Ishikawa (cell line): ENCODE results near the gene CSNK1G1.

ENCODE experiments used
- CEBPB ChIP-seq: IDR thresholded peaks from 2 replicates; pipeline ENCODE4 v1.6.1; 2012
- CREB1 ChIP-seq: IDR thresholded peaks from 2 replicates; pipeline ENCODE4 v1.6.1; 2012; ENCODE audit warnings: low read depth
- EGR1 ChIP-seq: IDR thresholded peaks from 2 replicates; pipeline ENCODE4 v1.6.1; 2012
- EP300 ChIP-seq: IDR thresholded peaks from 2 replicates; pipeline ENCODE4 v1.6.1; 2012; ENCODE audit warnings: borderline replicate concordance
- FOXM1 ChIP-seq: IDR thresholded peaks from 2 replicates; pipeline ENCODE4 v1.6.1; 2012; ENCODE audit warnings: low read depth, borderline replicate concordance
- NFIC ChIP-seq: IDR thresholded peaks from 2 replicates; pipeline ENCODE4 v1.6.1; 2012
- RAD21 ChIP-seq: IDR thresholded peaks from 2 replicates; pipeline ENCODE4 v1.6.1; 2012; ENCODE audit warnings: low read depth
- TAF1 ChIP-seq: IDR thresholded peaks from 2 replicates; pipeline ENCODE4 v1.6.1; 2012; ENCODE audit warnings: low read depth, mild to moderate bottlenecking
- TCF12 ChIP-seq: IDR thresholded peaks from 2 replicates; pipeline ENCODE4 v1.6.1; 2012; ENCODE audit warnings: low read depth
- TEAD4 ChIP-seq: IDR thresholded peaks from 2 replicates; pipeline ENCODE4 v1.6.1; 2012
- YY1 ChIP-seq: IDR thresholded peaks from 2 replicates; pipeline ENCODE4 v1.6.1; 2012; ENCODE audit warnings: low read depth
- ZBTB7A ChIP-seq: IDR thresholded peaks from 2 replicates; pipeline ENCODE4 v1.6.1; 2012; ENCODE audit warnings: low read depth
- TF ChIP-seq, protein P1 (sequence below): IDR thresholded peaks from 2 replicates; pipeline ENCODE4 v1.6.1; 2012; ENCODE audit warnings: low read depth, mild to moderate bottlenecking
- TF ChIP-seq, protein P2 (sequence below): IDR thresholded peaks from 2 replicates; pipeline ENCODE4 v1.6.1; 2012
- TF ChIP-seq, protein P3 (sequence below): IDR thresholded peaks from 2 replicates; pipeline ENCODE4 v1.6.1; 2012

CSNK1G1 gene

DNA sequence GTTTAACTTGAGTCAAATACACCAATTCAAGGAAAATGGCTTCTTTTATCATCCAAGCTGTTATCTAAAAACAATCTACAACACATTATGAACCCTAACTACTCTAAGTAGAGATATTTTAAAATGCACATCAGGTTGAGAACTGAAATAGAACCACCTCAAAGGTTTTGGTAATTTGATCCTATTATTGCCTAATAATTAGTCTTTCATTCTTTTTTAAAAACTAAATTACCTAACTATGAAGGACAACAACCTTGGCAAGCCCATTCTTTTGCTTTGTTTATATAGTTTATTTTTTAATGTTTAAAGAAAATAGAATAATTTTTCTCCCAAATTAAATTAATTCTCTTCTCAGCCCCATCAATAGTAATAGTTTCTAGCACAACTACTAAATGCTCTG, 132.1 kb downstream of the CSNK1G1 start:
- TF ChIP-seq, protein P1, sequence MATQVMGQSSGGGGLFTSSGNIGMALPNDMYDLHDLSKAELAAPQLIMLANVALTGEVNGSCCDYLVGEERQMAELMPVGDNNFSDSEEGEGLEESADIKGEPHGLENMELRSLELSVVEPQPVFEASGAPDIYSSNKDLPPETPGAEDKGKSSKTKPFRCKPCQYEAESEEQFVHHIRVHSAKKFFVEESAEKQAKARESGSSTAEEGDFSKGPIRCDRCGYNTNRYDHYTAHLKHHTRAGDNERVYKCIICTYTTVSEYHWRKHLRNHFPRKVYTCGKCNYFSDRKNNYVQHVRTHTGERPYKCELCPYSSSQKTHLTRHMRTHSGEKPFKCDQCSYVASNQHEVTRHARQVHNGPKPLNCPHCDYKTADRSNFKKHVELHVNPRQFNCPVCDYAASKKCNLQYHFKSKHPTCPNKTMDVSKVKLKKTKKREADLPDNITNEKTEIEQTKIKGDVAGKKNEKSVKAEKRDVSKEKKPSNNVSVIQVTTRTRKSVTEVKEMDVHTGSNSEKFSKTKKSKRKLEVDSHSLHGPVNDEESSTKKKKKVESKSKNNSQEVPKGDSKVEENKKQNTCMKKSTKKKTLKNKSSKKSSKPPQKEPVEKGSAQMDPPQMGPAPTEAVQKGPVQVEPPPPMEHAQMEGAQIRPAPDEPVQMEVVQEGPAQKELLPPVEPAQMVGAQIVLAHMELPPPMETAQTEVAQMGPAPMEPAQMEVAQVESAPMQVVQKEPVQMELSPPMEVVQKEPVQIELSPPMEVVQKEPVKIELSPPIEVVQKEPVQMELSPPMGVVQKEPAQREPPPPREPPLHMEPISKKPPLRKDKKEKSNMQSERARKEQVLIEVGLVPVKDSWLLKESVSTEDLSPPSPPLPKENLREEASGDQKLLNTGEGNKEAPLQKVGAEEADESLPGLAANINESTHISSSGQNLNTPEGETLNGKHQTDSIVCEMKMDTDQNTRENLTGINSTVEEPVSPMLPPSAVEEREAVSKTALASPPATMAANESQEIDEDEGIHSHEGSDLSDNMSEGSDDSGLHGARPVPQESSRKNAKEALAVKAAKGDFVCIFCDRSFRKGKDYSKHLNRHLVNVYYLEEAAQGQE, result no peak
- TF ChIP-seq RAD21, result no peak

DNA sequence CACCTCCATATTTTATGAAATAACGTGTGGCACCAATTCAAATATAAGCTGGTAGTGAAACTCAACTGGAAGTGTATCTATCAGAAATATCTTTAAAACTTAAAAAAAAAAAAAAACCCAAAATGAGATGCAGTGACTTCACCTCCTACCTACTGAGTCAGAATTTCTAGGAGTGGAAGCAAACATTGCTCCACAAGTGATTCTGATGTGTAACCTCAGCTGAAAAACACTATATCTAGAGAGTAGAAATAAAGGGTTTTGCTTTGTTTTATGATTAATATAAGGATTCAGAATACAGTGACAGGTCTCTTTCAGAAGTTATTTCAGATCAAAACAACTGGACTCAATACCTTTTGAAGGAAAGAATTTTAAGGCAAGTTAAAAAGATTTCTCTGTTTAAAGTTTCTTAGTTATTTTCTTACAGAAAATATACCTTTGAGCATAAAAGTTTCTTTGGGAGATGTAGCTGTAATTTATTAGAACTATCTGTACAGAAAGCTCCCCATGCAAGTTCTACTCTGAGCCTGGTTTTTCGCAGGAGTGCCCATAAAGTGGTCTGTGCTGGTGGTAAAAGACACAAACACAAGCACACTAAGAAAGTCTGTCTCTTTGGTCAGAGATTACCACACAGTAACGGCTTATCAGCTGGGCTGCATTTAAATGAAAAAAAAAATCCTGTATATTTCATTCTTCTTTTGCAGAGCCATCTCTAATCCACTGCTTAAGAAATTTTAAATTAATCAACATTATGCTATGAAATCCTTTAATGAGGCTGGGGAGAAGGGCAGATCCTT, 133.2 kb downstream of the CSNK1G1 start:
- TF ChIP-seq FOXM1, result no peak
- no peak for TF ChIP-seq CREB1
- no peak for TF ChIP-seq NFIC
- TF ChIP-seq, protein P2, sequence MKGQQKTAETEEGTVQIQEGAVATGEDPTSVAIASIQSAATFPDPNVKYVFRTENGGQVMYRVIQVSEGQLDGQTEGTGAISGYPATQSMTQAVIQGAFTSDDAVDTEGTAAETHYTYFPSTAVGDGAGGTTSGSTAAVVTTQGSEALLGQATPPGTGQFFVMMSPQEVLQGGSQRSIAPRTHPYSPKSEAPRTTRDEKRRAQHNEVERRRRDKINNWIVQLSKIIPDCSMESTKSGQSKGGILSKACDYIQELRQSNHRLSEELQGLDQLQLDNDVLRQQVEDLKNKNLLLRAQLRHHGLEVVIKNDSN, result no peak
- no peak for TF ChIP-seq CEBPB

DNA sequence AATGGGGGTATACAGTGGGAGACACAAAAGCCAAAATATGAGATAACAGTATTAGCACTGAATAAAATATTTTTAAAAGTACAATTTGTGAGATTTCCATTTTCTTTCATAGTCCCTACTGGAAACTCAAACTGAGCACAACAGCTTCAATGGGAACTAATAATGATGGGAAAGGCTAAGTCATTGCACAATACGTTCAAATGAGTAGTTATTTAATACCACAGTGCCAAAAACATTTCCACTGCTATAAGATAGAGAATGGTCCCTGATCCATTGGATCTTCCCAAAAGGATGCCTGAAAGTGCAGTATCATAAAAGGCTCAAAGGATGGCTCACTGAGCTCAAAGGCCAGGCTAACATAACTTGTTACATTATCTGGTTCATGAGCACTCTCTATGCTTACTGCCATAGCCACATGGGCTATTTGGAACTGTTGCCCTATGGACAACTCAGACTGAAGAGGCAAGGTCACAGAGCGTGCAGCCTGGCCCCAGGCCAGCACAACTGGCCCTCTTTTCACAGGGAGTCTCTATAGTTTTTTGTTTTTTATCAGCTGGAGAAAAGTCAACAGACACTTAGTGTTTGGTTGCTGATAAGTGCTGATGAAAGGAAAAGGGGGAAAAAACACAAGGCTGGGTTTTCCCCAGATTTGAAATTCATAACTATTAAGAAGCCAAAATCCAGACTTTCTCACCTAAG, 139.1 kb downstream of the CSNK1G1 start:
- no peak for TF ChIP-seq YY1
- TF ChIP-seq NFIC, result 0 out of 2 replicates have a peak, but pooled peaks have one; percentile 23

DNA sequence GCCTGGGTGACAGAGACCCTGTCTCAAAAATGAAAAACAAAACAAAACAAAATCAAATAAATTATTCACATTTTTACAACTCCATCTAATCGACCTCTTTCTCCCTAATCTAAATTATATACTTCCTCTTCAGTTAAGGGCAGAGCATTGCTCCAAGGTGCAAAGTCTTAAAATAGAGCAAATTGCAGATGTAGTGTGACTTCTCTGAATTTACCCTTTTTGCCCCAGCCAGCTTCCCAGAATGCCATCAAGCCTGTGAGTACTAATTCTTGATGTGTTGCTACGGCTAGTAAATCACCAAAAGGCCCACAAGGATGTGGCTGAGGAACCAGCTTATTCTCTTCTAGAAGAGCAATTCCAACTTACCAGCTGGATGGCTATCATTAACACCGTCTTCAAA, 139.8 kb downstream of the CSNK1G1 start:
- TF ChIP-seq, protein P1, result no peak
- TF ChIP-seq TAF1, result no peak
- no peak for TF ChIP-seq TCF12
- TF ChIP-seq ZBTB7A, result no peak
- no peak for TF ChIP-seq YY1
- TF ChIP-seq, protein P3, sequence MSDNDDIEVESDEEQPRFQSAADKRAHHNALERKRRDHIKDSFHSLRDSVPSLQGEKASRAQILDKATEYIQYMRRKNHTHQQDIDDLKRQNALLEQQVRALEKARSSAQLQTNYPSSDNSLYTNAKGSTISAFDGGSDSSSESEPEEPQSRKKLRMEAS, result no peak
- TF ChIP-seq RAD21, result no peak
- no peak for TF ChIP-seq CREB1
- TF ChIP-seq, protein P2, result no peak
- TF ChIP-seq NFIC, result no peak

DNA sequence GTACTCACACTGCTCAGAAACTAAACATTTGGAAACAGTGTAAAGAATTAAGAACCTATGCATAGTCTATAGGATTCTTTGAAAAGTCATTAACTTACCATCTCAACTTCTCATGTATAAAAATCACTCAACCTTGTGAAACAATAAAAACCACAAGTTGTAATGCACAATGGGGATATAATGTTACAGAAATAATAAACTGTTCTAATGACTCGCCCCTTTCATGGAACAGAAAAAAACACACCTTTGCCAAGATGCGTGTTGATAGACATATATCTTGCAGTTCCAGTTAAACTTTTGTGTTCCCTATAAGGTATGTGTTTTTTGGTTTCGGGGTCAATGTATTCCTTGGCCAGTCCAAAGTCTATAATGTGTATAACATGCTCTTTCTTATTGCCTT, 142.3 kb downstream of the CSNK1G1 start:
- TF ChIP-seq NFIC, result peak; percentile 20; the same call in 1 of the 2 replicates
- TF ChIP-seq EP300, result no peak
- no peak for TF ChIP-seq YY1

DNA sequence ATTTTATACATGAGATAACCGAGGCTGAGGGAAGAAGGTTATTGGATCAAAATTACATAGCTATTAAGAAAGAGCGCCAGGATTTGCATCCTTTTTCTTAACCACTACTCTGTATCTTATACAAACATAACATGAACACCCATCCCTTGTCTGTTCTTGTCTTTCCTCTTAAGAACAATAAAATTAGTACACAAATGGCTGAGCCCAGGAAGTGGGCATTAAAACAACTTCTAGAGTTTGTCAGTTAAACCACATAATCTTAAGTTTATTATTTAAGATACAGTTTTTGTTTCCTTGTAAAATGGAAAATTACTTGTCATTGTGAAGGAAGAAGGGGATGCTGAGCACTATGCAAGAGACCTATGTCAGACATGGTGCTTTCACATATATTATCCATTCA, 144.3 kb downstream of the CSNK1G1 start:
- no peak for TF ChIP-seq TEAD4
- TF ChIP-seq, protein P3, result no peak
- TF ChIP-seq ZBTB7A, result no peak
- TF ChIP-seq YY1, result no peak
- no peak for TF ChIP-seq CREB1
- no peak for TF ChIP-seq EP300
- no peak for TF ChIP-seq TAF1
- no peak for TF ChIP-seq EGR1
- TF ChIP-seq FOXM1, result no peak

DNA sequence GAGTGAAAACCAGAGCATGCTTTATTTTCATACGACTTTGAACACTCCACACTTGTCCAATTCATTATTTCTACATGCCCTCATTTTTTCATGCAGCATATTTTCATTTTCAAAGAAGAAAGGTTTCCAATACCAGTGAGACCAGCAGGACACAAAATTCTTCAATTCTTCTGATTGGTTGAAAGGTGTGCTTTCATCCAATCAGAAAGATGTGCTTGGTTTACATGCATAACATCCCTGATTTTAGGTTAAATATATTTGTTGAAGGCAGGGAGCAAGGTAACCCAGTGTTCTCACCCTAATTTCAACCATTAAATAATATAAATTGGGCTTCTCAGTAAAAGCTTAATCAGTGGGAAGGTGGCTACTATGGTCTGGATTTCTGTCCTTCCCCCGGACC, 145.6 kb downstream of the CSNK1G1 start:
- TF ChIP-seq, protein P3, result no peak
- no peak for TF ChIP-seq EP300
- no peak for TF ChIP-seq TEAD4
- no peak for TF ChIP-seq ZBTB7A
- TF ChIP-seq, protein P1, result no peak
- TF ChIP-seq YY1, result no peak
- no peak for TF ChIP-seq FOXM1
- no peak for TF ChIP-seq RAD21
- no peak for TF ChIP-seq TCF12
- no peak for TF ChIP-seq NFIC
- TF ChIP-seq TAF1, result no peak
- no peak for TF ChIP-seq CREB1
- TF ChIP-seq, protein P2, result no peak
- no peak for TF ChIP-seq CEBPB
